Stomach (tissue), 19 donors: ENCODE data around the gene LCE4A. TPM values are rescaled to one million over a fixed set of nuclear protein-coding genes. Genes with fewer than 3 reads are reported as not detected.
"Not testable (repeated sequence)": the region's sequence is repeated elsewhere in the genome, so short reads cannot be mapped to it uniquely, and the experiment has no call there.

Experiments used
- DNase-seq, 2 donors: peaks; one replicate each; pipeline versions ENCODE4 v3.0.0 to v3.0.0-alpha.2; 2013 to 2019
- H3K27ac ChIP-seq, 5 donors: fragments of 200-600 bp in 4 of 5; sonication (generic) in 4 of 5; one replicate each; pipeline ENCODE4 v1.5.1; 2013 to 2019; ENCODE audit warnings: mild to moderate bottlenecking in 1 of 5, moderate library complexity in 1 of 5
- H3K27me3 ChIP-seq, 3 donors: fragments of 200-600 bp; sonication (generic); one replicate each; pipeline ENCODE4 v1.5.1; 2017 to 2019; ENCODE audit warnings: mixed run types in 1 of 3
- H3K36me3 ChIP-seq, 4 donors: fragments of 200-600 bp; sonication (generic); 1 replicate in 3 of 4; 2 replicates in 1 of 4; pipeline ENCODE4 v1.5.1; 2016 to 2019
- H3K4me1 ChIP-seq, 4 donors: fragments of 200-600 bp; sonication (generic); one replicate each; pipeline ENCODE4 v1.5.1; 2016 to 2019
- H3K4me3 ChIP-seq, 4 donors: fragments of 200-600 bp; sonication (generic) in 3 of 4; one replicate each; pipeline ENCODE4 v1.5.1; 2016 to 2019; ENCODE audit warnings: mild to moderate bottlenecking in 1 of 4
- H3K9me3 ChIP-seq, 4 donors: fragments of 200-600 bp; sonication (generic); one replicate each; pipeline ENCODE4 v1.5.1; 2016 to 2019
- CTCF ChIP-seq, 7 experiments: fragments of 450-650 bp in 4 of 7; fragments of 200-600 bp in 3 of 7; sonication (generic) in 3 of 7; IDR thresholded peaks; one replicate each; pipeline ENCODE4 v1.5.1; 2016 to 2019; ENCODE audit warnings: antibody characterized with exemption in 7 of 7, control low read depth in 2 of 7, mild to moderate bottlenecking in 1 of 7
- EP300 ChIP-seq: sonication (generic); formaldehyde crosslinking; IDR thresholded peaks from one replicate; pipeline ENCODE4 v1.6.1; 2017; ENCODE audit warnings: antibody characterized with exemption
- POLR2A ChIP-seq, 4 donors: fragments of 450-650 bp; IDR thresholded peaks; one replicate each; pipeline ENCODE4 v1.6.1; 2016; ENCODE audit warnings: antibody characterized with exemption in 4 of 4, control low read depth in 2 of 4, mild to moderate bottlenecking in 1 of 4, moderate library complexity in 1 of 4
- POLR2AphosphoS5 ChIP-seq, 3 donors: sonication (generic); formaldehyde crosslinking; IDR thresholded peaks; one replicate each; pipeline ENCODE4 v1.6.1; 2016; ENCODE audit warnings: antibody characterized with exemption in 3 of 3
- WGBS, 5 donors: extraction: QIAGEN DNeasy Blood & Tissue Kit in 3 of 5; methylation state at CpG; one replicate each; pipeline versions ENCODE4 v1.1.5 to v1.1.7; 2013 to 2018; 5-methylcytosine and 5-hydroxymethylcytosine counted together
- intact Hi-C: fragments of 100-400 bp; cut with DNase I; formaldehyde crosslinking; loops from one replicate; pipeline ENCODE4 v1.15.1; 2023; ENCODE audit warnings: low total_unique reads
- long read RNA-seq, 10 donors: transcript quantifications; one replicate each; lab custom pipeline, GENCODE V29; 2026
- polyA plus RNA-seq, 3 donors: library from polyadenylated mRNA; stranded (reverse); fragments of 200-250 nt; gene quantifications; one replicate each; pipeline ENCODE4 v1.2.3, GENCODE V29; 2013
- total RNA-seq, 5 donors: library from RNA; depleted of rRNA; stranded (reverse); fragments of >200 nt; gene quantifications; one replicate each; pipeline versions ENCODE4 v1.1.0 to v1.2.3, GENCODE V29; 2014 to 2016
- donor health status: healthy with polysubstance abuse.
- donor health status: Bipolar disorder and iron deficiency.
- donor health status: healthy.

Gene LCE4A, protein sequence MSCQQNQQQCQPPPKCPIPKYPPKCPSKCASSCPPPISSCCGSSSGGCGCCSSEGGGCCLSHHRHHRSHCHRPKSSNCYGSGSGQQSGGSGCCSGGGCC
- total RNA-seq (not detected), polyA plus RNA-seq (not detected)
- long read RNA-seq, donor 1: 0 reads
- long read RNA-seq, donor 2: 0 reads
- long read RNA-seq, donor 3: 0 reads
- long read RNA-seq, donor 4: 0 reads
- long read RNA-seq, donor 5: 0 reads
- long read RNA-seq, donor 6: 0 reads
- long read RNA-seq, donor 7: 0 reads
- long read RNA-seq, donor 8: 0 reads
- long read RNA-seq, donor 9: 0 reads
- long read RNA-seq, donor 10: 0 reads

DNA sequence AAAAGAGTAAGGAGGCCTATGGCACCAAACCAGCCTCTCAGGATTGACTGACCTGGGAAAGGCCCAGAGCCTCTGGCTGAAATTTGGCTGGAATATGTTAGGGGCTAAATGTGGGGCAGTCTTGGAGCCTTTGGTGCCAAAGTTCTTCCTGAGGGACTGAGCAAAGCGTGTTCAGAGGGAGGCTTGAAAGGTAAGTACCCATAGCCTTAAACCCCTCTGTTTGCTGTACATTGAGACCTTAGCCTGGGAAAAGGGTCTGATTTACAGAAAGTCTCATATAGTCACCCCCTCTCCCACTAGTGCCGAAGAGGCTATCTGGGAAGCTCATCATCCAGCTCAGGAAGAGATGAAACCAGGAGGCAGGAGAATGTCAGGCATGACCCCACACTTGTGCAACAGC lies at the start of gene LCE4A:
LCE4A (plus strand) TSS at position 301 of the 400 bp plus-strand sequence. CDS start 916 bp downstream, outside the sequence.
- no peak within 1 kb of the TSS for H3K27ac ChIP-seq
- H3K36me3 ChIP-seq: no peaks in the 10 kb centered on the region
- DNase-seq: no peak
- 56 to 81% (median 76%) methylated on average over 2 of the region's 2 CpGs for WGBS, 5 donors
- no peaks in the 10 kb centered on the region for H3K27me3 ChIP-seq
- no peaks in the 10 kb centered on the region for H3K4me1 ChIP-seq
- TF ChIP-seq EP300: no peak
- intact Hi-C loops: no loop called here
- H3K9me3 ChIP-seq: peaks cover 0 to 4% (median 0%) of the 10 kb centered on the region in 4 donors
- no peak within 1 kb of the TSS for H3K4me3 ChIP-seq

- intact Hi-C loops: no loop called here
- H3K9me3 ChIP-seq: no peaks in the 10 kb centered on the region
- no peak for DNase-seq
- no peak for TF ChIP-seq POLR2A (IDR thresholded peaks at IDR 0.05)
- no peak for TF ChIP-seq CTCF (IDR thresholded peaks at IDR 0.05)
- no peak for TF ChIP-seq EP300
- no peak for TF ChIP-seq POLR2AphosphoS5 (IDR thresholded peaks at IDR 0.05)
- no peaks in the 10 kb centered on the region for H3K36me3 ChIP-seq
- H3K27me3 ChIP-seq: peaks cover 0 to 7% (median 0%) of the 10 kb centered on the region in 3 donors
- H3K4me1 ChIP-seq: no peaks in the 10 kb centered on the region
- no peak overlapping the region for H3K4me3 ChIP-seq
- H3K27ac ChIP-seq: no peak overlapping the region
- 83 to 95% (median 88%) methylated on average over 3 of the region's 3 CpGs for WGBS, 5 donors
Observed at GRCh38 chr1:152658649-152659048, 49.3 kb upstream of the LCE4A start.

DNA sequence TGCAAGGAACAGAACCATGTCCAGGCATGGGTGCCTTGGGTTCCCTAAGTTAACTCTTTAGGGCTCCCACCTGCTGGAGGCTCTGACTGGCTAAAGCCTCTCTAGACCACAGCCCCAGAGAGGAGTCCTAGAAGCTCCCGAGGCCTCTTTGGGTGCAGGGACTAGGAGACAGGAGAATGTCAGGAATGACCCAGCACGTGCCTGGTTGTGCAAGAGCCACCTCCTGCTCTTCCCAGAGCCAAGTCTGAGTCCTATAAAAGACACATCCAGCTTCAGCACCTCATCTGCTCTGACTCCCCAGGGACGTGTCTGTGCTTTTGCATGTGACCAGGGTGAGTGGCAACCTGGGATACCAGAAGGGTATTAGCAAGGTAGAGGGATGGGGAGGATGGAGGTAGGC lies 44.9 kb upstream of the LCE4A start, which contains the start of gene LCE2D:
LCE2D (plus strand) TSS at position 283 of the 400 bp plus-strand sequence. CDS start 726 bp downstream, outside the sequence.
- no peaks in the 10 kb centered on the region for H3K4me1 ChIP-seq
- 59 to 72% (median 64%) methylated on average over 3 of the region's 3 CpGs for WGBS, 5 donors
- no peak within 1 kb of the TSS for H3K27ac ChIP-seq
- no peak within 1 kb of the TSS for H3K4me3 ChIP-seq
- H3K36me3 ChIP-seq: no peaks in the 10 kb centered on the region
- intact Hi-C loops: no loop called here
- no peak for TF ChIP-seq CTCF (IDR thresholded peaks at IDR 0.05)
- TF ChIP-seq POLR2A (IDR thresholded peaks at IDR 0.05): no peak
- TF ChIP-seq EP300: no peak
- no peak for TF ChIP-seq POLR2AphosphoS5 (IDR thresholded peaks at IDR 0.05)
- peaks cover 0 to 13% (median 0%) of the 10 kb centered on the region in 3 donors for H3K27me3 ChIP-seq
- H3K9me3 ChIP-seq: no peaks in the 10 kb centered on the region
- DNase-seq: no peak

GRCh38 chr1:152666171-152666570 lies 41.8 kb upstream of the LCE4A start:
- H3K36me3 ChIP-seq, H3K4me3 ChIP-seq, intact Hi-C loops, H3K4me1 ChIP-seq, DNase-seq, H3K27ac ChIP-seq, H3K9me3 ChIP-seq: not testable (repeated sequence)
- WGBS, 5 donors: 87 to 95% (median 91%) methylated on average over 1 of the region's 1 CpG
- peaks cover 0 to 13% (median 0%) of the 10 kb centered on the region in 3 donors for H3K27me3 ChIP-seq

DNA sequence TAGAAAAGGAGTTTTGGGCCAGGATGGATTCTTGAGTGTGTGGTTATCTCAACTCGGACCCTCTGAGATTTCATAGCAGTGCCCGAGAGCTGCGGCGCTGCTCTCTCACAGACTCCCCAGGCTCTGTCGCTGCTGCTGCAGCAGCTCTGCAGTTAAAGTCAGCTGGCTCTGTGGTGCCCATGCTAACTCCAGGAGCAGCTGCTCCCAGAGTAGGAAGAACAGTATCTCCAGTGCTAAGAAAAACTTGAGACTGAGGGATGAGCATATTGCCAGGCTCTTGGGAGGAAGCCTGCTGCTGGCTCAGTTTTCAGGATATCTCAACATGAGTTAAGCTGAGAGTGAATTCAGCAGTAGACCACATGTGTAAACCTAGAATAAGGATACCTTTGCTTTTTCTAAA lies 40.3 kb upstream of the LCE4A start:
- no peak for DNase-seq
- no peaks in the 10 kb centered on the region for H3K36me3 ChIP-seq
- H3K27me3 ChIP-seq: peaks cover 0 to 12% (median 0%) of the 10 kb centered on the region in 3 donors
- intact Hi-C loops: no loop called here
- WGBS, 5 donors: 83 to 97% (median 88%) methylated on average over 5 of the region's 5 CpGs
- H3K4me3 ChIP-seq: no peak overlapping the region
- H3K9me3 ChIP-seq: no peaks in the 10 kb centered on the region
- no peak for TF ChIP-seq CTCF (IDR thresholded peaks at IDR 0.05)
- TF ChIP-seq POLR2A (IDR thresholded peaks at IDR 0.05): no peak
- TF ChIP-seq EP300: no peak
- no peak for TF ChIP-seq POLR2AphosphoS5 (IDR thresholded peaks at IDR 0.05)
- no peak overlapping the region for H3K27ac ChIP-seq
- no peaks in the 10 kb centered on the region for H3K4me1 ChIP-seq
